Activated CD8-positive, alpha-beta memory T cell treated with anti-CD3 and anti-CD28 coated beads for 48 hours (primary cell): ENCODE results near the gene GPR55.

ENCODE experiments used
- DNase-seq, 3 experiments: peaks; one replicate each; pipeline ENCODE4 v3.0.0-alpha.2; 2020; ENCODE audit warnings: low read depth in 2 of 3, low spot score in 2 of 3

GPR55 gene

GRCh38 chr2:230935130-230935430, 10.0 kb upstream of the GPR55 start:
- no peak for DNase-seq

GRCh38 chr2:230934231-230935129, 9.4 kb upstream of the GPR55 start:
- DNase-seq, result no peak

- no peak for DNase-seq
Observed at GRCh38 chr2:230933521-230934180, 8.6 kb upstream of the GPR55 start.

GRCh38 chr2:230932556-230933511, 7.8 kb upstream of the GPR55 start:
- DNase-seq, result no peak

- DNase-seq, result no peak
Observed at GRCh38 chr2:230931556-230932231, 6.7 kb upstream of the GPR55 start.

GRCh38 chr2:230930928-230931555, 6.0 kb upstream of the GPR55 start:
- no peak for DNase-seq

GRCh38 chr2:230930149-230930780, 5.2 kb upstream of the GPR55 start:
- DNase-seq, result no peak

GRCh38 chr2:230929381-230930148, 4.5 kb upstream of the GPR55 start:
- no peak for DNase-seq

- DNase-seq, result no peak
Observed at GRCh38 chr2:230928701-230929380, 3.8 kb upstream of the GPR55 start.

GRCh38 chr2:230927711-230928341, 2.8 kb upstream of the GPR55 start:
- DNase-seq, result no peak

GRCh38 chr2:230925879-230926765, 1.1 kb upstream of the GPR55 start:
- no peak for DNase-seq

- no peak for DNase-seq
Observed at GRCh38 chr2:230925443-230925878, 419 bp upstream of the GPR55 start.

GRCh38 chr2:230924092-230924469, 961 bp downstream of the GPR55 start:
- DNase-seq, result no peak

- no peak for DNase-seq
Observed at GRCh38 chr2:230922951-230923717, 1.9 kb downstream of the GPR55 start.

GRCh38 chr2:230921806-230922595, 3.0 kb downstream of the GPR55 start:
- no peak for DNase-seq

GRCh38 chr2:230920167-230920566, 4.9 kb downstream of the GPR55 start:
- DNase-seq, result no peak
